Activated CD4-positive, alpha-beta T cell treated with anti-CD3 and anti-CD28 coated beads, Interleukin-2, amount 10 ng/mL, durations not matched to agents 7 days and 5 days (primary cell): ENCODE data around the gene TRAPPC2L. TPM values are rescaled to one million over a fixed set of nuclear protein-coding genes. Genes with fewer than 3 reads are reported as not detected.

ENCODE experiments used
- CTCF ChIA-PET: fragments of 350-600 bp; sonication (Branson Sonifier 250); formaldehyde crosslinking; loops from one replicate; lab custom pipeline; 2021; ENCODE audit warnings: antibody characterized with exemption; lab: Charles Lee
- POLR2A ChIA-PET: fragments of 350-600 bp; sonication (Branson Sonifier 250); formaldehyde crosslinking; loops from one replicate; lab custom pipeline; 2021; ENCODE audit warnings: antibody characterized with exemption; lab: Charles Lee
- DNase-seq: peaks from one replicate; pipeline ENCODE4 v3.0.0-alpha.2; 2020
- H3K27ac Mint-ChIP-seq: one replicate; pipeline ENCODE4 v1.8.0; 2021; ENCODE audit warnings: mild to moderate bottlenecking, moderate library complexity, mixed read lengths
- H3K27me3 Mint-ChIP-seq: one replicate; pipeline ENCODE4 v1.8.0; 2021; ENCODE audit warnings: mixed read lengths
- H3K36me3 Mint-ChIP-seq: one replicate; pipeline ENCODE4 v1.8.0; 2021; ENCODE audit warnings: low read depth, mixed read lengths
- H3K4me1 Mint-ChIP-seq: one replicate; pipeline ENCODE4 v1.8.0; 2021; ENCODE audit warnings: mixed read lengths
- H3K4me3 Mint-ChIP-seq: one replicate; pipeline ENCODE4 v1.8.0; 2021; ENCODE audit warnings: mild to moderate bottlenecking, moderate library complexity, mixed read lengths
- H3K9me3 Mint-ChIP-seq: one replicate; pipeline ENCODE4 v1.8.0; 2021; ENCODE audit warnings: mixed read lengths
- total RNA-seq, 2 experiments: library from RNA; stranded (reverse); gene quantifications; one replicate each; pipeline ENCODE4 v1.2.3, GENCODE V29; 2021

The TRAPPC2L gene
- total RNA-seq, 2 experiments from 2014 or later, result 47.7 to 55.7 TPM

GRCh38 chr16:88857728-88858339, 907 bp downstream of the TRAPPC2L start:
- POLR2A ChIA-PET, result interaction anchor here (0.5 kb wide), 1 partner anchor 197 kb away, joined by 3 read pairs; no protein-coding TSS in a partner anchor
- H3K4me1 Mint-ChIP-seq, result peaks cover 30% of the 10 kb centered on the region
- H3K9me3 Mint-ChIP-seq, result no peaks in the 10 kb centered on the region
- H3K4me3 Mint-ChIP-seq, result peak overlapping the region; percentile 97
- peak overlapping the region; percentile 93 for H3K27ac Mint-ChIP-seq
- CTCF ChIA-PET, result interaction anchor here (0.6 to 2.1 kb wide), 19 partner anchors 8 to 770 kb away, joined by 3 to 11 read pairs (median 4); partner anchors contain the start of genes APRT, PABPN1L and ZNF778
- H3K27me3 Mint-ChIP-seq, result no peaks in the 10 kb centered on the region
- DNase-seq, result peak; percentile 81
- H3K36me3 Mint-ChIP-seq, result peaks cover 10% of the 10 kb centered on the region

GRCh38 chr16:88859381-88860091, 2.6 kb downstream of the TRAPPC2L start:
- Mint-ChIP-seq H3K36me3 (peaks cover 10% of the 10 kb centered on the region), H3K27ac (no peak overlapping the region), H3K27me3 (no peaks in the 10 kb centered on the region), H3K4me1 (peaks cover 28% of the 10 kb centered on the region), H3K4me3 (no peak overlapping the region), H3K9me3 (no peaks in the 10 kb centered on the region)
- ChIA-PET CTCF (interaction anchor here (0.7 to 1.8 kb wide), 2 partner anchors 14 to 47 kb away, joined by 3 to 9 read pairs; partner anchors contain the start of gene APRT), POLR2A (no interaction called here)
- no peak for DNase-seq

- no peak overlapping the region for H3K27ac Mint-ChIP-seq
- POLR2A ChIA-PET, result no interaction called here
- no peak for DNase-seq
- CTCF ChIA-PET, result no interaction called here
- H3K27me3 Mint-ChIP-seq, result no peaks in the 10 kb centered on the region
- H3K36me3 Mint-ChIP-seq, result peaks cover 10% of the 10 kb centered on the region
- H3K9me3 Mint-ChIP-seq, result no peaks in the 10 kb centered on the region
- no peak overlapping the region for H3K4me3 Mint-ChIP-seq
- peaks cover 14% of the 10 kb centered on the region for H3K4me1 Mint-ChIP-seq
These were observed 4.4 kb downstream of the TRAPPC2L start for GRCh38 chr16:88861359-88861758.

- H3K27me3 Mint-ChIP-seq, result no peaks in the 10 kb centered on the region
- peaks cover 6% of the 10 kb centered on the region for H3K36me3 Mint-ChIP-seq
- no peak for DNase-seq
- ChIA-PET CTCF (no interaction called here), POLR2A (no interaction called here)
- no peaks in the 10 kb centered on the region for H3K9me3 Mint-ChIP-seq
- H3K4me3 Mint-ChIP-seq, result no peak overlapping the region
- H3K4me1 Mint-ChIP-seq, result peaks cover 9% of the 10 kb centered on the region
- no peak overlapping the region for H3K27ac Mint-ChIP-seq
These were observed 6.0 kb downstream of the TRAPPC2L start for GRCh38 chr16:88862968-88863367.

- Mint-ChIP-seq H3K27ac (no peak overlapping the region), H3K4me3 (no peak overlapping the region), H3K9me3 (no peaks in the 10 kb centered on the region), H3K36me3 (peaks cover 5% of the 10 kb centered on the region), H3K27me3 (no peaks in the 10 kb centered on the region), H3K4me1 (peaks cover 5% of the 10 kb centered on the region)
- ChIA-PET POLR2A (no interaction called here), CTCF (interaction anchor here (0.6 kb wide), 1 partner anchor 21 kb away, joined by 3 read pairs; no protein-coding TSS in a partner anchor)
- no peak for DNase-seq
These were observed 6.5 kb downstream of the TRAPPC2L start for GRCh38 chr16:88863426-88863825.

GRCh38 chr16:88864099-88864498, 7.2 kb downstream of the TRAPPC2L start:
- peaks cover 2% of the 10 kb centered on the region for H3K4me1 Mint-ChIP-seq
- ChIA-PET CTCF (interaction anchor here (0.5 to 0.6 kb wide), 2 partner anchors 19 to 21 kb away, joined by 3 read pairs; no protein-coding TSS in a partner anchor), POLR2A (no interaction called here)
- no peak overlapping the region for H3K4me3 Mint-ChIP-seq
- no peak overlapping the region for H3K27ac Mint-ChIP-seq
- no peak for DNase-seq
- no peaks in the 10 kb centered on the region for H3K9me3 Mint-ChIP-seq
- no peaks in the 10 kb centered on the region for H3K27me3 Mint-ChIP-seq
- H3K36me3 Mint-ChIP-seq, result peaks cover 3% of the 10 kb centered on the region

- POLR2A ChIA-PET, result no interaction called here
- DNase-seq, result no peak
- no peaks in the 10 kb centered on the region for H3K9me3 Mint-ChIP-seq
- peaks cover under 1% of the 10 kb centered on the region for H3K36me3 Mint-ChIP-seq
- H3K27ac Mint-ChIP-seq, result no peak overlapping the region
- CTCF ChIA-PET, result interaction anchor here (0.8 kb wide), 1 partner anchor 276 kb away, joined by 3 read pairs; no protein-coding TSS in a partner anchor
- H3K27me3 Mint-ChIP-seq, result no peaks in the 10 kb centered on the region
- H3K4me1 Mint-ChIP-seq, result no peaks in the 10 kb centered on the region
- no peak overlapping the region for H3K4me3 Mint-ChIP-seq
These were observed 7.6 kb downstream of the TRAPPC2L start for GRCh38 chr16:88864521-88864920.

- no peaks in the 10 kb centered on the region for H3K36me3 Mint-ChIP-seq
- H3K4me3 Mint-ChIP-seq, result no peak overlapping the region
- POLR2A ChIA-PET, result no interaction called here
- no peaks in the 10 kb centered on the region for H3K9me3 Mint-ChIP-seq
- peaks cover 1% of the 10 kb centered on the region for H3K27me3 Mint-ChIP-seq
- H3K4me1 Mint-ChIP-seq, result no peaks in the 10 kb centered on the region
- DNase-seq, result no peak
- CTCF ChIA-PET, result interaction anchor here (0.8 kb wide), 1 partner anchor 277 kb away, joined by 3 read pairs; no protein-coding TSS in a partner anchor
- H3K27ac Mint-ChIP-seq, result no peak overlapping the region
These were observed 8.4 kb downstream of the TRAPPC2L start for GRCh38 chr16:88865310-88865709.

- DNase-seq, result no peak
These were observed 8.8 kb downstream of the TRAPPC2L start for GRCh38 chr16:88865742-88866141.

GRCh38 chr16:88866151-88866920, 9.4 kb downstream of the TRAPPC2L start, which contains the start of gene PABPN1L:
Gene PABPN1L, minus strand, starts transcription at chr16:88866660. Its CDS starts 54 bp downstream, at chr16:88866606.
- no peak for DNase-seq
- POLR2A ChIA-PET, result no interaction called here
- Mint-ChIP-seq H3K4me1 (no peaks in the 10 kb centered on the region), H3K27me3 (peaks cover 8% of the 10 kb centered on the region), H3K27ac (no peak within 1 kb of the TSS), H3K36me3 (no peaks in the 10 kb centered on the region), H3K9me3 (no peaks in the 10 kb centered on the region), H3K4me3 (no peak within 1 kb of the TSS)
- CTCF ChIA-PET, result interaction anchor here (0.6 to 1.6 kb wide), 3 partner anchors 9 to 262 kb away, joined by 3 to 7 read pairs (median 3); partner anchors contain the start of genes GALNS and TRAPPC2L

More at GRCh38 chr16:88865742-88866141, 8.8 kb downstream of the TRAPPC2L start:
- POLR2A ChIA-PET, result no interaction called here
- H3K4me1 Mint-ChIP-seq, result no peaks in the 10 kb centered on the region
- H3K36me3 Mint-ChIP-seq, result no peaks in the 10 kb centered on the region
- H3K9me3 Mint-ChIP-seq, result no peaks in the 10 kb centered on the region
- no peak overlapping the region for H3K27ac Mint-ChIP-seq
- CTCF ChIA-PET, result interaction anchor here (1.0 kb wide), 1 partner anchor 9 kb away, joined by 3 read pairs; the partner anchor contains the start of genes GALNS and TRAPPC2L
- peaks cover 4% of the 10 kb centered on the region for H3K27me3 Mint-ChIP-seq
- H3K4me3 Mint-ChIP-seq, result no peak overlapping the region

- ChIA-PET POLR2A (no interaction called here), CTCF (interaction anchor here (1.6 kb wide), 1 partner anchor 10 kb away, joined by 7 read pairs; the partner anchor contains the start of genes GALNS and TRAPPC2L)
- H3K27ac Mint-ChIP-seq, result no peak overlapping the region
- no peak overlapping the region for H3K4me3 Mint-ChIP-seq
- H3K9me3 Mint-ChIP-seq, result no peaks in the 10 kb centered on the region
- no peaks in the 10 kb centered on the region for H3K36me3 Mint-ChIP-seq
- no peaks in the 10 kb centered on the region for H3K4me1 Mint-ChIP-seq
- peaks cover 8% of the 10 kb centered on the region for H3K27me3 Mint-ChIP-seq
- no peak for DNase-seq
These were observed 10.8 kb downstream of the TRAPPC2L start for GRCh38 chr16:88867581-88868246.
